Neural progenitor cell (in vitro differentiated cells): Measurements from ENCODE around the gene ANO2. TPM values are rescaled to one million over a fixed set of nuclear protein-coding genes. Genes with fewer than 3 reads are reported as not detected.

Experiments
- DNase-seq: peaks from one replicate; pipeline ENCODE4 v3.0.0-alpha.2; 2016; ENCODE audit warnings: low spot score
- H2AFZ ChIP-seq: fragments of 200-600 bp; sonication (generic); replicated peaks from 2 replicates; pipeline ENCODE4 v1.6.1; 2016; ENCODE audit warnings: antibody characterized with exemption
- H3F3A ChIP-seq: fragments of 200-600 bp; sonication (generic); 2 replicates; pipeline ENCODE4 v1.6.1; 2016; ENCODE audit warnings: antibody characterized with exemption, low read depth
- H3K27ac ChIP-seq: fragments of 200-600 bp; sonication (generic); 2 replicates; pipeline ENCODE4 v1.5.1; 2016; ENCODE audit warnings: mild to moderate bottlenecking
- H3K27me3 ChIP-seq: fragments of 200-600 bp; sonication (generic); 2 replicates; pipeline ENCODE4 v1.6.1; 2016; ENCODE audit warnings: mild to moderate bottlenecking, moderate library complexity
- H3K36me3 ChIP-seq: fragments of 200-600 bp; sonication (generic); 2 replicates; pipeline ENCODE4 v1.5.1; 2016
- H3K4me1 ChIP-seq: fragments of 200-600 bp; sonication (generic); 2 replicates; pipeline ENCODE4 v1.6.1; 2016; ENCODE audit warnings: mixed run types
- H3K4me2 ChIP-seq: fragments of 200-600 bp; sonication (generic); 2 replicates; pipeline ENCODE4 v1.6.1; 2016
- H3K4me3 ChIP-seq: fragments of 200-600 bp; sonication (generic); 2 replicates; pipeline ENCODE4 v1.5.1; 2016
- H3K79me2 ChIP-seq: fragments of 200-600 bp; sonication (generic); 2 replicates; pipeline ENCODE4 v1.6.1; 2016; ENCODE audit warnings: low read depth
- H3K9ac ChIP-seq: fragments of 200-600 bp; sonication (generic); 2 replicates; pipeline ENCODE4 v1.6.1; 2016
- H3K9me3 ChIP-seq: fragments of 200-600 bp; sonication (generic); 2 replicates; pipeline ENCODE4 v1.5.1; 2016; ENCODE audit warnings: low read depth
- H4K20me1 ChIP-seq: fragments of 200-600 bp; sonication (generic); 2 replicates; pipeline ENCODE4 v1.6.1; 2016; ENCODE audit warnings: low read depth
- H3K27ac Mint-ChIP-seq: 3 replicates; pipeline ENCODE4 v1.8.0; 2021; ENCODE audit warnings: mixed read lengths
- H3K27me3 Mint-ChIP-seq: 2 replicates; pipeline ENCODE4 v1.8.0; 2022; ENCODE audit warnings: low read depth, mild to moderate bottlenecking, inconsistent platforms, moderate library complexity, mixed read lengths; ENCODE audit not compliant: insufficient read depth
- H3K36me3 Mint-ChIP-seq: 3 replicates; pipeline ENCODE4 v1.8.0; 2021; ENCODE audit warnings: mixed read lengths
- H3K4me1 Mint-ChIP-seq: 3 replicates; pipeline ENCODE4 v1.8.0; 2021; ENCODE audit warnings: mixed read lengths
- H3K4me3 Mint-ChIP-seq: 3 replicates; pipeline ENCODE4 v1.8.0; 2021; ENCODE audit warnings: mild to moderate bottlenecking, moderate library complexity, mixed read lengths
- H3K9me3 Mint-ChIP-seq: 3 replicates; pipeline ENCODE4 v1.8.0; 2020; ENCODE audit warnings: mixed read lengths
- EZH2 ChIP-seq: fragments of 200-600 bp; sonication (generic); IDR thresholded peaks from 2 replicates; pipeline ENCODE4 v1.6.1; 2017; ENCODE audit warnings: antibody characterized with exemption, mild to moderate bottlenecking, moderate library complexity
- EZH2phosphoT487 ChIP-seq: fragments of 200-600 bp; sonication (generic); IDR thresholded peaks from 2 replicates; pipeline ENCODE4 v1.6.1; 2017; ENCODE audit warnings: antibody characterized with exemption
- total RNA-seq: library from RNA; depleted of rRNA; stranded (reverse); fragments of >200 nt; gene quantifications from 2 replicates; pipeline ENCODE4 v1.2.3, GENCODE V29; 2015; ENCODE audit warnings: low replicate concordance
- TF ChIP-seq, protein P1 (sequence below): fragments of 200-600 bp; sonication (generic); IDR thresholded peaks from 2 replicates; pipeline ENCODE4 v1.5.1; 2017; ENCODE audit warnings: antibody characterized with exemption, mild to moderate bottlenecking

Gene ANO2
- total RNA-seq, 1 donor from 2014 or later, result 4.8 TPM

- Histone ChIP-seq H3K79me2 (no peaks in the 10 kb centered on the region), H4K20me1 (no peaks in the 10 kb centered on the region), H2AFZ (no peak overlapping the region), H3K4me1 (no peaks in the 10 kb centered on the region), H3K4me3 (no peak overlapping the region), H3K27ac (no peak overlapping the region), H3K27me3 (no peaks in the 10 kb centered on the region), H3K36me3 (no peaks in the 10 kb centered on the region), H3K9ac (no peak overlapping the region), H3K9me3 (no peaks in the 10 kb centered on the region), H3K4me2 (no peak overlapping the region), H3F3A (no peaks in the 10 kb centered on the region)
- TF ChIP-seq, protein P1, sequence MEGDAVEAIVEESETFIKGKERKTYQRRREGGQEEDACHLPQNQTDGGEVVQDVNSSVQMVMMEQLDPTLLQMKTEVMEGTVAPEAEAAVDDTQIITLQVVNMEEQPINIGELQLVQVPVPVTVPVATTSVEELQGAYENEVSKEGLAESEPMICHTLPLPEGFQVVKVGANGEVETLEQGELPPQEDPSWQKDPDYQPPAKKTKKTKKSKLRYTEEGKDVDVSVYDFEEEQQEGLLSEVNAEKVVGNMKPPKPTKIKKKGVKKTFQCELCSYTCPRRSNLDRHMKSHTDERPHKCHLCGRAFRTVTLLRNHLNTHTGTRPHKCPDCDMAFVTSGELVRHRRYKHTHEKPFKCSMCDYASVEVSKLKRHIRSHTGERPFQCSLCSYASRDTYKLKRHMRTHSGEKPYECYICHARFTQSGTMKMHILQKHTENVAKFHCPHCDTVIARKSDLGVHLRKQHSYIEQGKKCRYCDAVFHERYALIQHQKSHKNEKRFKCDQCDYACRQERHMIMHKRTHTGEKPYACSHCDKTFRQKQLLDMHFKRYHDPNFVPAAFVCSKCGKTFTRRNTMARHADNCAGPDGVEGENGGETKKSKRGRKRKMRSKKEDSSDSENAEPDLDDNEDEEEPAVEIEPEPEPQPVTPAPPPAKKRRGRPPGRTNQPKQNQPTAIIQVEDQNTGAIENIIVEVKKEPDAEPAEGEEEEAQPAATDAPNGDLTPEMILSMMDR, result no peak
- TF ChIP-seq EZH2phosphoT487 (no peak), EZH2 (no peak)
- Mint-ChIP-seq H3K36me3 (no peaks in the 10 kb centered on the region), H3K4me1 (peaks cover 31% of the 10 kb centered on the region), H3K27me3 (peaks cover 20% of the 10 kb centered on the region), H3K9me3 (peaks cover 3% of the 10 kb centered on the region), H3K4me3 (peak overlapping the region; percentile 65), H3K27ac (peak overlapping the region; percentile 94)
- no peak for DNase-seq
These were observed 44.4 kb downstream of the ANO2 start for GRCh38 chr12:5900533-5901205.

DNA sequence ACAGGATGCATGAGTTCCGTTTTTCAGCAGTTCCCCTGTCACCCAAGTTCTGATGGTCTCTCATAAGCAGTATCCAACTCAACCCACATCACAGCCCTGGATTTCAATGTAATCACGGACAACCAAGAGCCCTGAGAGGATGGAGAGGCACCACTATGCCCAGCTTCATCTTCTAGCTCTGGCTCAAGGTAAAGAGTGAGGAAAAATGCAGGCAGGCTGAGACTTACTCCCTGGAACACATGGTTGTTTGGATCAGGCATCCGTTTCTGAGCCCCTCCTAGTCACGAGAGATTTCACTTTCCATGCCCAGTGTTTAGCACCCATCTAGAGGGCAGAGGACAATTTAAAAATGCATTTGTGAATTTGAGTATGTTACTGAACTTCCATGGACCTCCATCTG is 45.0 kb downstream of the ANO2 start:
- H3K27ac ChIP-seq, result no peak overlapping the region
- H3K36me3 Mint-ChIP-seq, result no peaks in the 10 kb centered on the region
- no peak overlapping the region for H2AFZ ChIP-seq

DNA sequence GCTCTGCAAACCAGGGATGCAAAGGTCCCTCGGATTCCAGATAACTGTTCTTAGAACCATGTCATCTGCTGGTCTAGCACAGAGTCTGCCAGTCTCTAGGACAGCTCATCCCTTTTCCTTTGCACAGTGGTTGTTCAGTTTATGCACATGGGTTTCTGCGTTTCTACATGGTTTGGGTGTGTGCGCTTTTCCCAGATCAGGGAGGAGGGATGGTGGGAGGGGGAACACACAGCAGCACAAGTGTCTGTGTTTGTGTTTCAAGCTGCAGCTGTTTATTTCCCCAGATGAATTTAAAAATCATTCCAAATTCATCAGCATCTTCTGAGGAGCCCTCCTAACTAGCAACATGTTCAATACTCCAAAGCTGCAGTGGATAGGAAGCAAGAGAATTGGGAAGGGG is 45.4 kb downstream of the ANO2 start:
- H3K9me3 Mint-ChIP-seq, result peaks cover 3% of the 10 kb centered on the region
- DNase-seq, result no peak
- TF ChIP-seq, protein P1, result no peak
- TF ChIP-seq EZH2phosphoT487 (no peak), EZH2 (no peak)

More for the DNA sequence above, 45.0 kb downstream of the ANO2 start:
- Histone ChIP-seq H3K27me3 (no peaks in the 10 kb centered on the region), H3K9me3 (no peaks in the 10 kb centered on the region), H3F3A (no peaks in the 10 kb centered on the region), H3K4me3 (no peak overlapping the region), H3K4me2 (no peak overlapping the region), H3K36me3 (no peaks in the 10 kb centered on the region), H3K9ac (no peak overlapping the region), H4K20me1 (no peaks in the 10 kb centered on the region), H3K4me1 (no peaks in the 10 kb centered on the region), H3K79me2 (no peaks in the 10 kb centered on the region)
- H3K27me3 Mint-ChIP-seq, result peaks cover 22% of the 10 kb centered on the region
- no peak for DNase-seq
- peaks cover 3% of the 10 kb centered on the region for H3K9me3 Mint-ChIP-seq
- H3K27ac Mint-ChIP-seq, result peak overlapping the region; percentile 94
- peak overlapping the region; percentile 65 for H3K4me3 Mint-ChIP-seq
- H3K4me1 Mint-ChIP-seq, result peaks cover 31% of the 10 kb centered on the region
- TF ChIP-seq EZH2phosphoT487 (no peak), EZH2 (no peak)
- TF ChIP-seq, protein P1, result no peak

More for the DNA sequence above, 45.4 kb downstream of the ANO2 start:
- H3K4me3 Mint-ChIP-seq, result no peak overlapping the region
- H3K36me3 Mint-ChIP-seq, result no peaks in the 10 kb centered on the region
- Histone ChIP-seq H3K4me3 (no peak overlapping the region), H3K36me3 (no peaks in the 10 kb centered on the region), H3K4me1 (no peaks in the 10 kb centered on the region), H3F3A (no peaks in the 10 kb centered on the region), H3K4me2 (no peak overlapping the region), H3K79me2 (no peaks in the 10 kb centered on the region), H4K20me1 (no peaks in the 10 kb centered on the region), H3K27ac (no peak overlapping the region), H3K27me3 (no peaks in the 10 kb centered on the region), H3K9ac (no peak overlapping the region), H2AFZ (no peak overlapping the region), H3K9me3 (no peaks in the 10 kb centered on the region)
- H3K27me3 Mint-ChIP-seq, result peaks cover 20% of the 10 kb centered on the region
- H3K4me1 Mint-ChIP-seq, result peaks cover 31% of the 10 kb centered on the region
- no peak overlapping the region for H3K27ac Mint-ChIP-seq
